ENCODE results near the gene SH3GL1.

DNA sequence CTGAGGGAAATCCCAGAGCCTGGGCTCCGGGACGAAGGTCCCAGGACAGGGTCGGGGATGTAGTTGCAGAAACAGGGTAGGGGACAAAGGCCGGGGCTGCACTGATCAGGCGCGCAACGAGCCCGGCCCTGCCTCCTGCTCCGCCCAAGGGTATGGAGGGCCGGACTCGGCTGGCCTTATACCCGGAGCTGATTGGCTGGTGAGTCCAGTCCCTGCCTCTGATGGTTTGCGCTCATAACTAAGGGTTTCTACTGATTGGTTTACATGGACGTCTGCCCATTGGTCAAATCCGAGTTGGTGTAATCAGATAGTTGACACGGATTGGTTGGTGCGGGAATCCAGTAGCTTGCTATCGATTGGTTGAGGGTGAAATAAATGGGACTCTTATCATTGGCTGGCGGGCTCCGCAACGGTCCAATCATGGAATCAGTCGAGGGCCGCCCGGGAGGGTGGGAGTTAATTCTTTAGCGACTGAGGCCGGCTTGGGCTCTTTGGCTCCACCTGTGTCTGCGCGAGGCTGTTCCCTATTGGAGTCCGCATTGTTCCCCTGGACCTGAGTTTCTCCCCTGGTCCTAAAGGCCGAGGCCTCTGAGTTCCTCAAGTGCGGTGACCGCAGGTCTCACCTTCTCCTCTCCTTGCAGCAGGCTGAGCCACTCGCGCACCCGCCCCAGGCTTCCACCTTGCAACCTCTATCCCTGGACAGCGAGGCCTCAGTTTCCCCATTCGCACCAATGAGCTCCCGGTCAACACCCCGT lies 57.6 kb downstream of the SH3GL1 start:
- peak; percentile 51 for TF ChIP-seq CTCF (IDR thresholded peaks at IDR 0.05; ENCODE audit: borderline replicate concordance, extremely low read depth, low read length, poor library complexity, severe bottlenecking)
- TF ChIP-seq EZH2 (IDR thresholded peaks at IDR 0.05; ENCODE audit: borderline replicate concordance, low read depth, low read length, severe bottlenecking): peak; percentile 95

Data from DND-41 (cell line).